ENCODE data around the gene NUFIP1. TPM values are rescaled to one million over a fixed set of nuclear protein-coding genes. Genes with fewer than 3 reads are reported as not detected.

The NUFIP1 gene
- total and polyA plus RNA-seq, 2 of the 8 experiments (the other 6 are each of a cell fraction or from before 2014, with no cell fraction given): 4.6 to 16.6 TPM

GRCh38 chr13:45003417-45003816, 14.1 kb upstream of the NUFIP1 start:
- CTCF ChIA-PET (ENCODE audit: partially characterized antibody): no interaction called here
- H3K4me3 ChIP-seq (ENCODE audit: extremely low read depth in 1 of 4, insufficient read depth in 2 of 4, low read depth in 3 of 4, low read length in 4 of 4): no peak overlapping the region
- no peaks in the 10 kb centered on the region for H3K9me3 ChIP-seq (ENCODE audit: insufficient read depth in 2 of 2, low read depth in 1 of 2, low read length in 1 of 2)

More at GRCh38 chr13:45003417-45003816, 14.1 kb upstream of the NUFIP1 start:
- no peak overlapping the region for H3K23ac ChIP-seq (ENCODE audit: insufficient read length)
- DNase-seq (ENCODE audit: low read depth in 1 of 2, low spot score in 2 of 2) (no peak), FAIRE-seq (no peak)
- H2AK5ac ChIP-seq (ENCODE audit: low read depth, low read length): no peak overlapping the region
- H3K36me3 ChIP-seq (ENCODE audit: control insufficient read depth in 2 of 4, insufficient read depth in 4 of 4, low read length in 3 of 4): peaks cover 0 to 28% (median 11%) of the 10 kb centered on the region in 4 experiments; a peak in 5 of 8 replicates
- H2AFZ ChIP-seq (ENCODE audit: low read length): no peak overlapping the region
- no peak overlapping the region for H4K91ac ChIP-seq (replicated peaks; ENCODE audit: insufficient read length, low read length)
- no peak overlapping the region for H3K27ac ChIP-seq (ENCODE audit: low read depth, low read length)
- no peaks in the 10 kb centered on the region for H3K23me2 ChIP-seq (ENCODE audit: low read depth, low read length)
- no peak overlapping the region for H3K4ac ChIP-seq (replicated peaks; ENCODE audit: insufficient read length, low read depth, low read length)
- no peaks in the 10 kb centered on the region for H3K27me3 ChIP-seq (replicated peaks in 1 of 4; ENCODE audit: control insufficient read depth in 3 of 4, extremely low read depth in 1 of 4, insufficient read depth in 3 of 4, low read length in 3 of 4)
- H2BK20ac ChIP-seq (ENCODE audit: low read length): no peak overlapping the region
- POLR2A ChIA-PET (ENCODE audit: partially characterized antibody): no interaction called here
- no peak overlapping the region for H4K5ac ChIP-seq (ENCODE audit: insufficient read length, low read depth, low read length)
- H3K79me1 ChIP-seq (ENCODE audit: low read depth, low read length): no peaks in the 10 kb centered on the region
- H3K14ac ChIP-seq (ENCODE audit: insufficient read length): no peak overlapping the region
- no peaks in the 10 kb centered on the region for H3K4me1 ChIP-seq (replicated peaks in 1 of 4; ENCODE audit: control insufficient read depth in 3 of 4, insufficient read depth in 4 of 4, low read length in 3 of 4)
- no peak overlapping the region for H2BK5ac ChIP-seq (ENCODE audit: low read depth, low read length)
- H2BK120ac ChIP-seq (replicated peaks; ENCODE audit: low read depth, low read length): no peak overlapping the region
- H3K9ac ChIP-seq (replicated peaks in 1 of 4; ENCODE audit: extremely low read depth in 1 of 4, low read depth in 3 of 4, low read length in 3 of 4): no peak overlapping the region
- H3K4me2 ChIP-seq (ENCODE audit: insufficient read depth in 1 of 2, low read depth in 2 of 2, low read length in 2 of 2): no peak overlapping the region
- H2BK12ac ChIP-seq (ENCODE audit: low read depth, low read length): no peak overlapping the region
- no peak overlapping the region for H4K8ac ChIP-seq (ENCODE audit: extremely low read depth, insufficient read depth, low read length)
- no peaks in the 10 kb centered on the region for H4K20me1 ChIP-seq (replicated peaks in 1 of 2; ENCODE audit: control insufficient read depth in 1 of 2, insufficient read depth in 2 of 2, low read length in 2 of 2)
- no peak overlapping the region for H2BK15ac ChIP-seq (ENCODE audit: low read length)
- TF ChIP-seq, protein P1, sequence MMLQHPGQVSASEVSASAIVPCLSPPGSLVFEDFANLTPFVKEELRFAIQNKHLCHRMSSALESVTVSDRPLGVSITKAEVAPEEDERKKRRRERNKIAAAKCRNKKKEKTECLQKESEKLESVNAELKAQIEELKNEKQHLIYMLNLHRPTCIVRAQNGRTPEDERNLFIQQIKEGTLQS (IDR thresholded peaks at IDR 0.05; ENCODE audit: insufficient read depth, low read depth, low read length): no peak
- no peak for TF ChIP-seq RBBP5 (IDR thresholded peaks at IDR 0.05; ENCODE audit: borderline replicate concordance, low read depth, low read length)
- TF ChIP-seq, protein P2, sequence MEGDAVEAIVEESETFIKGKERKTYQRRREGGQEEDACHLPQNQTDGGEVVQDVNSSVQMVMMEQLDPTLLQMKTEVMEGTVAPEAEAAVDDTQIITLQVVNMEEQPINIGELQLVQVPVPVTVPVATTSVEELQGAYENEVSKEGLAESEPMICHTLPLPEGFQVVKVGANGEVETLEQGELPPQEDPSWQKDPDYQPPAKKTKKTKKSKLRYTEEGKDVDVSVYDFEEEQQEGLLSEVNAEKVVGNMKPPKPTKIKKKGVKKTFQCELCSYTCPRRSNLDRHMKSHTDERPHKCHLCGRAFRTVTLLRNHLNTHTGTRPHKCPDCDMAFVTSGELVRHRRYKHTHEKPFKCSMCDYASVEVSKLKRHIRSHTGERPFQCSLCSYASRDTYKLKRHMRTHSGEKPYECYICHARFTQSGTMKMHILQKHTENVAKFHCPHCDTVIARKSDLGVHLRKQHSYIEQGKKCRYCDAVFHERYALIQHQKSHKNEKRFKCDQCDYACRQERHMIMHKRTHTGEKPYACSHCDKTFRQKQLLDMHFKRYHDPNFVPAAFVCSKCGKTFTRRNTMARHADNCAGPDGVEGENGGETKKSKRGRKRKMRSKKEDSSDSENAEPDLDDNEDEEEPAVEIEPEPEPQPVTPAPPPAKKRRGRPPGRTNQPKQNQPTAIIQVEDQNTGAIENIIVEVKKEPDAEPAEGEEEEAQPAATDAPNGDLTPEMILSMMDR (IDR thresholded peaks at IDR 0.05; ENCODE audit: control extremely low read depth in 1 of 3, insufficient read depth in 1 of 3, low read depth in 1 of 3, low read length in 3 of 3): no peak
- no peak overlapping the region for H3K56ac ChIP-seq (replicated peaks; ENCODE audit: insufficient read length, low read depth, low read length)
- no peaks in the 10 kb centered on the region for H3K79me2 ChIP-seq (ENCODE audit: control insufficient read depth in 1 of 2, insufficient read depth in 2 of 2, low read length in 2 of 2)
- no peak overlapping the region for H3K18ac ChIP-seq (ENCODE audit: extremely low read depth, low read length)
